Measurements from ENCODE around the gene CPT1C. TPM values are rescaled to one million over a fixed set of nuclear protein-coding genes. Genes with fewer than 3 reads are reported as not detected.

Gene CPT1C
- total RNA-seq, 3 donors from 2014 or later (not counting 1 experiment from before 2014, with no cell fraction given): 0.34 to 0.78 (median 0.73) TPM

DNA sequence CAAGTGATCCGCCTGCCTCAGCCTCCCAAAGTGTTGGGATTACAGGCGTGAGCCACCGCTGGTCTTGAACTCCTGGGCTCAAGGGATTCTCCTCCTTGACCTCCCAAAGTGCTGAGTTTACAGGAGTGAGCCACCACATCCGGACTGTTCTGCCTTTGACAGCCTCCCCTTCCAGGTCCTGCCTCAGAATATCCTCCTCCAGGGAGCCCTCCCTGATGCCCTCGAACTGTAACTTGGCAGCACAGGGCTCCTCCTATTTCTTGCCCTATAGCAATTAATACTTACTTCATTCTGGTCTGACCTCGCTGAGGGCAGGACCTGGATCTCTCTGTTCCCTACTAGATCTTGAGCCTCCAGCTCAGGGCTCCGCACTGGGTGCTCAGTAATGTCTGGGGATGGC is 5.9 kb downstream of the CPT1C start:
- H3K4me1 ChIP-seq (ENCODE audit: control insufficient read depth, insufficient read depth, low read length): peaks cover under 1% of the 10 kb centered on the region
- Mint-ChIP-seq H3K36me3 (no peaks in the 10 kb centered on the region), H3K4me3 (no peak overlapping the region), H3K27me3 (ENCODE audit: low read depth in 2 of 2) (peaks cover 0 to 12% of the 10 kb centered on the region in 2 donors), H3K27ac (no peak overlapping the region), H3K9me3 (no peaks in the 10 kb centered on the region), H3K4me1 (no peaks in the 10 kb centered on the region)
- H3K9me3 ChIP-seq (ENCODE audit: control insufficient read depth, insufficient read depth, low read length): no peaks in the 10 kb centered on the region
- 91% methylated on average over 7 of the region's 7 CpGs for WGBS (ENCODE audit: insufficient coverage)
- H3K4me3 ChIP-seq (ENCODE audit: low read length): no peak overlapping the region
- H3K27me3 ChIP-seq (ENCODE audit: control insufficient read depth, insufficient read depth, low read length): peaks cover 6% of the 10 kb centered on the region
- intact Hi-C loops (cut with micrococcal nuclease): no loop called here
- ATAC-seq (no peak), DNase-seq (no peak)
- no peak overlapping the region for H3K27ac ChIP-seq (ENCODE audit: low read length)
- H3K36me3 ChIP-seq (ENCODE audit: control insufficient read depth, insufficient read depth, low read length): no peaks in the 10 kb centered on the region
- TF ChIP-seq, protein P1, sequence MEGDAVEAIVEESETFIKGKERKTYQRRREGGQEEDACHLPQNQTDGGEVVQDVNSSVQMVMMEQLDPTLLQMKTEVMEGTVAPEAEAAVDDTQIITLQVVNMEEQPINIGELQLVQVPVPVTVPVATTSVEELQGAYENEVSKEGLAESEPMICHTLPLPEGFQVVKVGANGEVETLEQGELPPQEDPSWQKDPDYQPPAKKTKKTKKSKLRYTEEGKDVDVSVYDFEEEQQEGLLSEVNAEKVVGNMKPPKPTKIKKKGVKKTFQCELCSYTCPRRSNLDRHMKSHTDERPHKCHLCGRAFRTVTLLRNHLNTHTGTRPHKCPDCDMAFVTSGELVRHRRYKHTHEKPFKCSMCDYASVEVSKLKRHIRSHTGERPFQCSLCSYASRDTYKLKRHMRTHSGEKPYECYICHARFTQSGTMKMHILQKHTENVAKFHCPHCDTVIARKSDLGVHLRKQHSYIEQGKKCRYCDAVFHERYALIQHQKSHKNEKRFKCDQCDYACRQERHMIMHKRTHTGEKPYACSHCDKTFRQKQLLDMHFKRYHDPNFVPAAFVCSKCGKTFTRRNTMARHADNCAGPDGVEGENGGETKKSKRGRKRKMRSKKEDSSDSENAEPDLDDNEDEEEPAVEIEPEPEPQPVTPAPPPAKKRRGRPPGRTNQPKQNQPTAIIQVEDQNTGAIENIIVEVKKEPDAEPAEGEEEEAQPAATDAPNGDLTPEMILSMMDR (IDR thresholded peaks at IDR 0.05): no peak

DNA sequence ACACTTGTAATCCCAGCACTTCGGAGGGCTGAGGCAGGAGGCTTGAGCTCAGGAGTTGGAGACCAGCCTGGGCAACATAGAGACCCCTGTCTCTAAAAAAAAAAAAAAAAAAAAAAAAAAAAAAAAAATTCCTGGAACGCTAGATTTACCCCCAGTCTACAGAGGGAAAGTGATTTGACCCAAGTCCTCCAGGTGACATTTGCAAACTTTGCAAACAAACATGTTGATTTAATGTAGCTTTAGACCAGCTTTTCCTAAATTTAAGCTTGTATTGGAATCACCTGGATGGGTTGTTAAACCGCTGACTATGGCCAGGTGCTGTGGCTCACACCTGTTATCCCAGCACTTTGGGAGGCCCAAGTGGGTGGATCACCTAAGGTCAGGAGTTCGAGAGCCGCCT is 8.4 kb downstream of the CPT1C start:
- intact Hi-C loops (cut with micrococcal nuclease): no loop called here
- no peaks in the 10 kb centered on the region for H3K9me3 Mint-ChIP-seq

DNA sequence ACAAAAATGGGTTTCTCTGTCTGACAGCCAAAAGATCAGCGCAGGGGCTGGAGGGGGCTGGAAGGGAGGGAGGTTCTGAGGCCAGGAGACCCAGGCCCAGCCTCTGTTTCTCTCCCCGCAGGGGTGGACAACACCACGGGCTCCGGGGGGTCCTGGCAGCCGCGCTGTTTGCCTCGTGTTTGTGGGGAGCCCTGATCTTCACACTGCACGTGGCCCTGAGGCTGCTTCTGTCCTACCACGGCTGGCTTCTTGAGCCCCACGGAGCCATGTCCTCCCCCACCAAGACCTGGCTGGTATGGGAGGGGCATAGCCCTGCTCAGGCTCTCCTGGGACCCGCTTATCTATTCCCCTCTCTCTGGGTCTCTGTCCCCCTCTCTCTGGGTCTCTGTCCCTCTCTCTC is 9.6 kb downstream of the CPT1C start:
- no peak overlapping the region for H3K4me3 Mint-ChIP-seq
- Histone ChIP-seq H3K27ac (ENCODE audit: low read length) (no peak overlapping the region), H3K4me1 (ENCODE audit: control insufficient read depth, insufficient read depth, low read length) (no peaks in the 10 kb centered on the region), H3K36me3 (ENCODE audit: control insufficient read depth, insufficient read depth, low read length) (no peaks in the 10 kb centered on the region), H3K9me3 (ENCODE audit: control insufficient read depth, insufficient read depth, low read length) (no peaks in the 10 kb centered on the region), H3K4me3 (ENCODE audit: low read length) (no peak overlapping the region), H3K27me3 (ENCODE audit: control insufficient read depth, insufficient read depth, low read length) (no peaks in the 10 kb centered on the region)
- no peaks in the 10 kb centered on the region for H3K9me3 Mint-ChIP-seq
- intact Hi-C loops (cut with micrococcal nuclease): no loop called here
- 72% methylated on average over 11 of the region's 11 CpGs for WGBS (ENCODE audit: insufficient coverage)
- no peaks in the 10 kb centered on the region for H3K27me3 Mint-ChIP-seq (ENCODE audit: low read depth in 2 of 2)
- TF ChIP-seq, protein P1 (IDR thresholded peaks at IDR 0.05): no peak
- H3K27ac Mint-ChIP-seq: no peak overlapping the region
- no peaks in the 10 kb centered on the region for H3K4me1 Mint-ChIP-seq
- no peak for DNase-seq
- peak in 2 of 3 donors; percentile 32 to 40 for ATAC-seq
- no peaks in the 10 kb centered on the region for H3K36me3 Mint-ChIP-seq

More for the DNA sequence above, 8.4 kb downstream of the CPT1C start:
- Histone ChIP-seq H3K4me1 (ENCODE audit: control insufficient read depth, insufficient read depth, low read length) (no peaks in the 10 kb centered on the region), H3K36me3 (ENCODE audit: control insufficient read depth, insufficient read depth, low read length) (no peaks in the 10 kb centered on the region), H3K27me3 (ENCODE audit: control insufficient read depth, insufficient read depth, low read length) (no peaks in the 10 kb centered on the region), H3K27ac (ENCODE audit: low read length) (no peak overlapping the region), H3K4me3 (ENCODE audit: low read length) (no peak overlapping the region), H3K9me3 (ENCODE audit: control insufficient read depth, insufficient read depth, low read length) (no peaks in the 10 kb centered on the region)
- no peaks in the 10 kb centered on the region for H3K36me3 Mint-ChIP-seq
- TF ChIP-seq, protein P1 (IDR thresholded peaks at IDR 0.05): no peak
- DNase-seq (no peak), ATAC-seq (no peak)
- 93% methylated on average over 5 of the region's 5 CpGs for WGBS (ENCODE audit: insufficient coverage)
- no peaks in the 10 kb centered on the region for H3K4me1 Mint-ChIP-seq
- H3K27me3 Mint-ChIP-seq (ENCODE audit: low read depth in 2 of 2): peaks cover 0 to 4% of the 10 kb centered on the region in 2 donors
- H3K27ac Mint-ChIP-seq: no peak overlapping the region
- no peak overlapping the region for H3K4me3 Mint-ChIP-seq

DNA sequence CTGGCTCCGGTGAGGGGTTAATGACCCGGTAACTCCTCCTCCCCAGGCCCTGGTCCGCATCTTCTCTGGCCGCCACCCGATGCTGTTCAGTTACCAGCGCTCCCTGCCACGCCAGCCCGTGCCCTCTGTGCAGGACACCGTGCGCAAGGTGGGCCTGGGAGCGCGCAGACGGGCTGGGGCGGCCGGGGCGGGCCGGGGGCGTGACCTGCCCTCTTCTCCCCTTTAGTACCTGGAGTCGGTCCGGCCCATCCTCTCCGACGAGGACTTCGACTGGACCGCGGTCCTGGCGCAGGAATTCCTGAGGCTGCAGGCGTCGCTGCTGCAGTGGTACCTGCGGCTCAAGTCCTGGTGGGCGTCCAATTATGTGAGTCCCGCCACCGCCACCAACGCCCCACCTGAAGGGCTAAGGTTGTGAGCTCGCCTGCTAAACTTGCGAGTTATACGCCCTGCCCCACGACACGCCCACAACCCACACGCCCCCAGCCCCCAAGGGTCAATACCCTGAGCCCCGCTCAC is 10.4 kb downstream of the CPT1C start:
- no peaks in the 10 kb centered on the region for H3K4me1 Mint-ChIP-seq
- no peak overlapping the region for H3K4me3 ChIP-seq (ENCODE audit: low read length)
- ATAC-seq (no peak), DNase-seq (no peak)
- no peaks in the 10 kb centered on the region for H3K27me3 Mint-ChIP-seq (ENCODE audit: low read depth in 2 of 2)
- H3K27ac Mint-ChIP-seq: no peak overlapping the region
- no peaks in the 10 kb centered on the region for H3K9me3 Mint-ChIP-seq
- H3K27me3 ChIP-seq (ENCODE audit: control insufficient read depth, insufficient read depth, low read length): no peaks in the 10 kb centered on the region
- 51% methylated on average over 39 of the region's 40 CpGs for WGBS (ENCODE audit: insufficient coverage)
- H3K9me3 ChIP-seq (ENCODE audit: control insufficient read depth, insufficient read depth, low read length): no peaks in the 10 kb centered on the region
- no peaks in the 10 kb centered on the region for H3K4me1 ChIP-seq (ENCODE audit: control insufficient read depth, insufficient read depth, low read length)
- H3K4me3 Mint-ChIP-seq: no peak overlapping the region
- intact Hi-C loops (cut with micrococcal nuclease): no loop called here
- H3K27ac ChIP-seq (ENCODE audit: low read length): no peak overlapping the region
- H3K36me3 Mint-ChIP-seq: no peaks in the 10 kb centered on the region
- no peaks in the 10 kb centered on the region for H3K36me3 ChIP-seq (ENCODE audit: control insufficient read depth, insufficient read depth, low read length)
- TF ChIP-seq, protein P1 (IDR thresholded peaks at IDR 0.05): no peak

All from natural killer cell (primary cell).